Fibroblast of skin of right quadriceps (primary cell): ENCODE measurements around the gene TEDC2.
"Not testable (repeated sequence)": the region's sequence is repeated elsewhere in the genome, so short reads cannot be mapped to it uniquely, and the experiment has no call there.

Source experiments
- DNase-seq: peaks from one replicate; pipeline ENCODE4 v3.0.0-alpha.2; 2013

Gene TEDC2

GRCh38 chr16:2459647-2460390, at the start of gene TEDC2:
TEDC2 (plus strand) TSS chr16:2460109; CDS start chr16:2460145, 36 bp downstream.
- DNase-seq, result peak; percentile 92

GRCh38 chr16:2415085-2415484, 44.8 kb upstream of the TEDC2 start:
- DNase-seq, result no peak

- no peak for DNase-seq
Measured at GRCh38 chr16:2420035-2420434, 39.9 kb upstream of the TEDC2 start.

- no peak for DNase-seq
Measured at GRCh38 chr16:2422123-2422867, 37.6 kb upstream of the TEDC2 start.

GRCh38 chr16:2424061-2425007, 35.6 kb upstream of the TEDC2 start:
- no peak for DNase-seq

GRCh38 chr16:2425008-2425518, 34.8 kb upstream of the TEDC2 start:
- DNase-seq, result no peak

- DNase-seq, result no peak
Measured at GRCh38 chr16:2425825-2426430, 34.0 kb upstream of the TEDC2 start.

- no peak for DNase-seq
Measured at GRCh38 chr16:2426941-2427361, 33.0 kb upstream of the TEDC2 start.

GRCh38 chr16:2427526-2427925, 32.4 kb upstream of the TEDC2 start:
- no peak for DNase-seq

GRCh38 chr16:2428051-2428783, 31.7 kb upstream of the TEDC2 start:
- peak; percentile 26 for DNase-seq

- DNase-seq, result no peak
Measured at GRCh38 chr16:2428784-2429033, 31.2 kb upstream of the TEDC2 start.

GRCh38 chr16:2429034-2429770, 30.7 kb upstream of the TEDC2 start, which contains the start of gene CCNF:
CCNF (plus strand) TSS chr16:2429447; CDS start chr16:2429482, 35 bp downstream.
- peak; percentile 96 for DNase-seq

- no peak for DNase-seq
Measured at GRCh38 chr16:2429771-2430663, 29.9 kb upstream of the TEDC2 start.

GRCh38 chr16:2432286-2432685, 27.6 kb upstream of the TEDC2 start:
- no peak for DNase-seq

GRCh38 chr16:2432801-2433505, 27.0 kb upstream of the TEDC2 start:
- DNase-seq, result no peak

- not testable (repeated sequence) for DNase-seq
Measured at GRCh38 chr16:2435236-2435635, 24.7 kb upstream of the TEDC2 start.

GRCh38 chr16:2436110-2436509, 23.8 kb upstream of the TEDC2 start:
- no peak for DNase-seq

GRCh38 chr16:2437032-2437790, 22.7 kb upstream of the TEDC2 start:
- no peak for DNase-seq

- DNase-seq, result no peak
Measured at GRCh38 chr16:2438121-2438520, 21.8 kb upstream of the TEDC2 start.
